ENCODE results near the gene NUDT1.

- TF ChIP-seq, protein P1, sequence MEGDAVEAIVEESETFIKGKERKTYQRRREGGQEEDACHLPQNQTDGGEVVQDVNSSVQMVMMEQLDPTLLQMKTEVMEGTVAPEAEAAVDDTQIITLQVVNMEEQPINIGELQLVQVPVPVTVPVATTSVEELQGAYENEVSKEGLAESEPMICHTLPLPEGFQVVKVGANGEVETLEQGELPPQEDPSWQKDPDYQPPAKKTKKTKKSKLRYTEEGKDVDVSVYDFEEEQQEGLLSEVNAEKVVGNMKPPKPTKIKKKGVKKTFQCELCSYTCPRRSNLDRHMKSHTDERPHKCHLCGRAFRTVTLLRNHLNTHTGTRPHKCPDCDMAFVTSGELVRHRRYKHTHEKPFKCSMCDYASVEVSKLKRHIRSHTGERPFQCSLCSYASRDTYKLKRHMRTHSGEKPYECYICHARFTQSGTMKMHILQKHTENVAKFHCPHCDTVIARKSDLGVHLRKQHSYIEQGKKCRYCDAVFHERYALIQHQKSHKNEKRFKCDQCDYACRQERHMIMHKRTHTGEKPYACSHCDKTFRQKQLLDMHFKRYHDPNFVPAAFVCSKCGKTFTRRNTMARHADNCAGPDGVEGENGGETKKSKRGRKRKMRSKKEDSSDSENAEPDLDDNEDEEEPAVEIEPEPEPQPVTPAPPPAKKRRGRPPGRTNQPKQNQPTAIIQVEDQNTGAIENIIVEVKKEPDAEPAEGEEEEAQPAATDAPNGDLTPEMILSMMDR (IDR thresholded peaks at IDR 0.05) = peak; percentile 42 to 84 (median 68)
- TF ChIP-seq POLR2A (IDR thresholded peaks at IDR 0.05) = no peak
These were observed 32.7 kb upstream of the NUDT1 start for GRCh38 chr7:2209146-2209960.
